ENCODE measurements around the gene FZR1.
"Not testable (repeated sequence)": the region's sequence is repeated elsewhere in the genome, so short reads cannot be mapped to it uniquely, and the experiment has no call there.

FZR1 gene

DNA sequence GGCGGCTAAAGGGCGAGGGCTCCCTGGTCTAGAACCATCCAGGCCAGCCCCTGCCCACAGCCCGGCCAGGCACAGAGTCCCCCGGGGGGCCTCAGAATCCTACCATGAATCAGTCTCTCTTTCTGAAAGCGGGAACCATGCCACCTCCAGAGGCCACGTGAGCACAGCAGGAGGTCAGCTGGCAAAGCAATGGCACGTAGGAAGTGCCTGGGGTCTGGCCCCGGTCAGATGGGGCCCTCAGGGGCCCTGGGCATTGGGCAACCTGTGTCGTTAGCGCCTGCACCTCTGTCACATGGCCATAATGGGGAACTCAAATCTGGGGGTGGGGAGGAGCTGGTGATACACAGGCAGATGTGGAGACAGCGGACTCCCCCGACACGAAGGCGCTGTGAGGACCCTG is 42.5 kb downstream of the FZR1 start:
- no peak for DNase-seq

- no peak for DNase-seq
Observed at GRCh38 chr19:3549816-3550215, 43.7 kb downstream of the FZR1 start.

DNA sequence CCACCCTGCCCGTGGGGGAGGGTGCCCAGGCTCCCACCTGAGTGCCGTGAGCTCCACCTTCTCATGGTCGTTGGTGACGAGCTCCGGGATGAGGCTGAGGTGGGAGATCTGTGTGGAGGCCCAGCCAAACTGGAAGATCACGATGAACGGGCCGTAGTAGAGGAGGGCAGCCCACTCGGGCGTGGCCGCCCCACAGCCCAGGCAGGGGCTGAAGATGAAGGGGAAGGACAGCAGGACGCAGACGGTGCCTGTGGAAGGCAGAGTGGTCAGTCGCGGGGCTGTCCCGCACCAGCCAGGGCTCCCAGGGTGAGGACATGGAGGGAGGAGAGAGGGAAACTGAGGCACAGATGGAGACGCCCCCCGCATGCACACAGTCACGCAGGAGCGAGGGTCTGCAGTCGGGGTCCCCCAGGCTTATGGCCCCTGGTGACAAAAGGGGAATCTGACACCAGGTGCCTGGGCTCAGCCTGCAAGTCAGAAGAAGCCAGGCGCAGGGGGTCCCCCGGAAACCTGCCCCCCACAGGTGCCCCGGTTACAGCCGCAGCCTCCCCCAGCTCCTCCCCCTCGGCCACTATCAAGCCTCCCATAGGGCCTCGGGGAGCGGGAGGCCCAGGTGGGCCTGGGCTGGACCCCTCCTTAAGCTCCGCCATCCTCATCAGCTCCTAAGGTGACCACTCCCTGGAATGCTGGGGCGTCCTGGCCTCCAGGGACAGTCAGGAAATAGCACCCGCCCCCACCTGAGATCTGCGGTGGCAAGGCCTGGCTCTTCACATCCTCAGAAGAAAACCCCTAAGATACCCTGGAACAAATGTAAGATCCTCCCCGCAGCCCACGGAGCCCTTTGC is 45.1 kb downstream of the FZR1 start:
- no peak for DNase-seq

GRCh38 chr19:3551792-3552095 is 45.6 kb downstream of the FZR1 start:
- DNase-seq = no peak

- no peak for DNase-seq
Observed at GRCh38 chr19:3554254-3555083, 48.4 kb downstream of the FZR1 start.

- DNase-seq = no peak
Observed at GRCh38 chr19:3555653-3556422, 49.7 kb downstream of the FZR1 start.

GRCh38 chr19:3556423-3556977 is 50.4 kb downstream of the FZR1 start:
- no peak for DNase-seq

- peak; percentile 50 for DNase-seq
Observed at GRCh38 chr19:3556978-3557460, 50.9 kb downstream of the FZR1 start.

GRCh38 chr19:3557461-3558248 is 51.5 kb downstream of the FZR1 start, which contains the start of gene MFSD12:
Gene MFSD12 (minus strand): TSS chr19:3557586. CDS start chr19:3557403, 183 bp downstream.
- DNase-seq = peak; percentile 96

DNA sequence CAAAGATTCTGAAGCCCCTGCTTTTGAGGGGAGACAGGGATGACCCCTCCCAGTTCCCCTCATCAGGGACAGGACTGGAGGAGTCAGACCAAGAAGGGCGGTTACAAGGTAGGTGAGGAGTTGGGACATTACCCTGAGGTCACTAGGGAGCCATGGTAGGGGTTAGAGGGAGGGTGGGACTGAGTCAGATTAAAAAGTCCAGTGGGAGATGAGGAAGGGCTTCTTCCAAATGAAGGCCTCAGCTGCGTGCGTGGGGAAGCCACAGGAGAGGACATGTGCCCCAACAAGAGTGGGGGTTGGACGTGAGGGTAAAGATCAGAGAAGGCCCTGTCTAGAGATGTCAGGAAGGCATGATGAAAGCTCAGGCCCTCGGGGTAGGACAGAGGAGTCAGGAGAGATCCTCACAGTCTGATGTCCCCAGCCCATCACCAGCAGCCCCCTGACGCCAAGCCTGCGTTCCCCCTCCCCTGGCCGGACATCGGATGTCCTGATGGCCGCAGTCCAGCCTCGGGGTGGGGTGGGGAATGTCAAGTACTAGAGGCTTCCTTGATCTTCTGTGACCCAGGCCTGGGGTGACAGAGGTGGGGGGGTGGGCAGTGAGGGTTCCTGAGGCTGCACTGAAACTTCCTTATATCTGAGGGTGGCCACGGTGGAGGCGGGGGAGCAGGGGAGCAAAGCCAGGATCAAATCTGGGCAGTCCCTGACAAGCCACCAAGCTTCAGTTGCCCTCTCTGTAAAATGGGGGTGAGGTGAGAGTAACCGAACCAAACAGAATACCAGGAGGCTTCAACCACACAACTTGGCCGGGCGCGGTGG is 57.8 kb downstream of the FZR1 start:
- no peak for DNase-seq

DNA sequence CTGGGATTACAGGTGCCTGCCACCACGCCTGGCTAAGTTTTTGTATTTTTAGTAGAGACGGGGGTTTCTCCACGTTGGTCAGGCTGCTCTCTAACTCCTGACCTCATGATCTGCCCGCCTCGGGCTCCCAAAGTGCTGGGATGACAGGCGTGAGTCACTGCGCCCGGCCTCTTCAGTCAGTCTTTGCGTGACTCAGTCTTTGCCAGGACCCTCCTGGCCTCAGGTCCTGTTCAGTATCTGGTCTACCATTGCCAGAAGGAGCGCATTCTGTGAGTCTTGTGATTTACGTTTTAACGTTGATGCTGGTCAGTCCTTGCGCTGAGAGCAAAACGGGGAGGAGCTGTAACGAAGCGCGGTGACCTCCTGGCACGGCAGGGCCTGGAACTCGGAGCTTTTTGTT is 59.0 kb downstream of the FZR1 start:
- DNase-seq = no peak

- DNase-seq = not testable (repeated sequence)
Observed at GRCh38 chr19:3570042-3570441, 63.9 kb downstream of the FZR1 start.

DNA sequence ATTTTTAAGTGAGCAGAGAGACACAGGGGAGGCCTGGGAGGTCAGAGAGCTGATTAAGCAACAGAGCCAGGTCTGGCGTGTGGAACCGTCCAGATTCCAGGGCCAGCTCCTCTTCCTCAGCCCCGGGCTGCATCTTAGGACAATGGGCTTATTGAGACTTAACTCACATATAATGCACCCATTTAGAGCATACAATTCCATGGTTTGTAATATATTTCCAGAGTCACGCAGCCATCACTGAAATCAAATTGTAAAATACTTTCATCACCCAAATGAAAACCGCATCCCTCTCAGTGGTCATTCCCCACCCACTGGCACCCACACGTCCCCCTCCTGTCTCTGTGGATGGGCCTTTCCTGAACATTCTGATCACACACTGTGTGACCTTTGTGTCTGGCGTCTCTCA is 64.5 kb downstream of the FZR1 start:
- DNase-seq = no peak

DNA sequence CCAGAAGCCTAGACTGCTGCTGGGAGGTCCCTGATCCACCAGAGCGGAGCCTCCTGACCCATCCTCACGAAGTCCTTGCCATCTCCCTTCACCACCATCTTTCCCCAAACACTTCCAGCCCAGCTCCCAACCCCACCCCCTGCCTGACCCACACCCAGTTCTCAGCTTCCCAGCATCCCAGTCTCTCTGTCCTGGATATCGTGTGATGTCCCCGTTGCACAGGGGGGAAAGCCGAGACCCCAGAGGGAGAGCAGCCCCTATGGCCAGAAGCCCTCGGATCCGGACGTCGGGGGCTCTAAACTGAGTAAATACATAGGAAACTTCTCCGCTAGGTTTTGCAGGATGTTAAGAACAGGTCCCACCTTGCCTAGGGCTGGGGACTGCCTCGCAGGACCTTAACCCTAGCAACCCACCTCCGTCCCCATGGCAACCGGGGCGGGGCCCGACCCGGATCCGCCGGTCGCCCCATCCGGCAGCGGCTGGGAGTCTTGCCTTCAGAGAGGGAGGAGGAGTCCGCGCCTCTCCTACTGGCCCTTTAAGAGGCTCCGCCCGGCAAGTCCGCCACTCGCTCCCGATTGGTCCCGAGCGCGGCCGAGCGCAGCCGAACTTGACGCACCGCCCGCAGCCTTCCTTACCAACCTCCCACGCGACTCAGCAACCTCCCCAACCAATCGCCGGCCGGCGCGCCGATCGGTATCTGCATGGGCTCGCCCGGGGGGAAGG is 66.2 kb downstream of the FZR1 start:
- DNase-seq = peak; percentile 99

GRCh38 chr19:3572855-3573161 is 66.7 kb downstream of the FZR1 start, which contains the start of gene HMG20B:
Gene HMG20B (plus strand): TSS chr19:3572944. CDS start chr19:3573310, 366 bp downstream.
- DNase-seq = no peak

DNA sequence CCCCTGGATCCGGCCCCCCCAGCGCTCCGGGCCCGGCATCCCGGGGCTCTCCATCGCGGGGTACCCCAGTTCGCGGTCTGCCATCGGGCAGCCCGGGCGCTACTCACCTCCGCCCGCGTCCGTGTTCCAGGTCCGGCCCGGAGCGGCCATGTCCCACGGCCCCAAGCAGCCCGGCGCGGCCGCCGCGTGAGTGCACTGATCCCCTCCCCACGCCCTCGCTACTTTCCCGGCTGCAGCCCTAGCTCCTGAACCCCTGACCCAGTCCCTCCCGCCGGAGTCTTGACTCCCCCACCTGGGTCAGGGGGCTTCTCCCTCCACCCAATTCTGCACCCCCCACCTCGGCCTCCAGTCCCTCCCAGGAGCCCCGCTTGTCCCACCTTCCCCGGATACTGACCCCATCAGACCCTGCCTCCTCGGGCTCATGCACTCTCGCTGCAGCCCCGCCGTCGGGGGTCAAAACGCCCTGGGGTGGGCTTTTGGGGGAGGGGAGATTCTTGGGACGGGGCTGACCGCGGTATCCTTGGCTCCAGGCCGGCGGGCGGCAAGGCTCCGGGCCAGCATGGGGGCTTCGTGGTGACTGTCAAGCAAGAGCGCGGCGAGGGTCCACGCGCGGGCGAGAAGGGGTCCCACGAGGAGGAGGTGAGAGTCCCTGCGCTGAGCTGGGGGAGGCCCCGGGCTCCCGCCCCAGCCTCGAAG is 67.2 kb downstream of the FZR1 start:
- peak; percentile 57 for DNase-seq

GRCh38 chr19:3573858-3574637 is 67.9 kb downstream of the FZR1 start:
- peak; percentile 73 for DNase-seq

DNA sequence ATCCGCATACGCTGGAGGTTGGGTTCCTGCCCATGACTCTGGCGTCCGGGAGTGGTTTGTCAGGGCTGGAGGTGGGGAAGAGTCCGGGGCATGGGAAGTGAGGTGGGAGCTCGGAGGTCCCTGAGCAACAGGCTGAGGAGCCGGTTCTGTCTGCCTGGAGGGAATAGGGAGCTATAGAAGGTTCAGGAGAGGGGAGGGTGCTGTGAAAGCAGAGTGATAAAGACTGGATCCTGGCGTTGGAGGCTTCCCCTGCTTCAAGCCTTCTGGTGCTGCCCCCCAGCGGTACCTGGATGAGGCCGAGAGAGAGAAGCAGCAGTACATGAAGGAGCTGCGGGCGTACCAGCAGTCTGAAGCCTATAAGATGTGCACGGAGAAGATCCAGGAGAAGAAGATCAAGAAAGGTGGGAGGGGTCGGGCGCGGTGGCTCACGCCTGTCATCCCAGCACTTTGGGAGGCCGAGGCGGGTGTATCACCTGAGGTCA is 69.2 kb downstream of the FZR1 start:
- DNase-seq = no peak
